Stomach (tissue), 4 donors: ENCODE measurements around the gene COPZ2.

Experiments used
- CTCF ChIP-seq, 7 experiments: fragments of 450-650 bp in 4 of 7; fragments of 200-600 bp in 3 of 7; sonication (generic) in 3 of 7; IDR thresholded peaks; one replicate each; pipeline ENCODE4 v1.5.1; 2016 to 2019; ENCODE audit warnings: antibody characterized with exemption in 7 of 7, control low read depth in 2 of 7, mild to moderate bottlenecking in 1 of 7
- EP300 ChIP-seq: sonication (generic); formaldehyde crosslinking; IDR thresholded peaks from one replicate; pipeline ENCODE4 v1.6.1; 2017; ENCODE audit warnings: antibody characterized with exemption

- TF ChIP-seq EP300 (no peak), CTCF (IDR thresholded peaks at IDR 0.05) (no peak)
Observed at GRCh38 chr17:48012151-48012520, 25.5 kb downstream of the COPZ2 start.
